NCI-H226 (cell line): ENCODE results near the gene CFAP54.
A peak's percentile ranks its signal among the peaks of the same experiment; 100 is the strongest.

Experiments used
- DNase-seq: peaks from one replicate; pipeline ENCODE4 v3.0.0-alpha.2; 2015

Gene CFAP54

GRCh38 chr12:96906498-96906848, 417.1 kb downstream of the CFAP54 start:
- no peak for DNase-seq

GRCh38 chr12:96906849-96907670, 417.7 kb downstream of the CFAP54 start, which contains the start of gene NEDD1:
NEDD1 (plus strand) TSS chr12:96907257; CDS start chr12:96909760, 2,503 bp downstream.
- DNase-seq: peak; percentile 75

GRCh38 chr12:96907671-96908422, 418.5 kb downstream of the CFAP54 start:
- no peak for DNase-seq

GRCh38 chr12:96908423-96908675, 419.0 kb downstream of the CFAP54 start:
- DNase-seq: no peak

GRCh38 chr12:96912261-96912660, 422.9 kb downstream of the CFAP54 start:
- DNase-seq: no peak

- no peak for DNase-seq
These were observed 423.6 kb downstream of the CFAP54 start for GRCh38 chr12:96912943-96913342.

GRCh38 chr12:96919510-96920210, 430.3 kb downstream of the CFAP54 start:
- DNase-seq: no peak
